UCSD-AML1 (cell line): ENCODE measurements around the gene RECQL5.
A peak's percentile ranks its signal among the peaks of the same experiment; 100 is the strongest.

Source experiments
- DNase-seq: peaks from one replicate; lab custom pipeline; 2025; ENCODE audit not compliant: unreplicated experiment; lab: John Stamatoyannopoulos, UW

Gene RECQL5

DNA sequence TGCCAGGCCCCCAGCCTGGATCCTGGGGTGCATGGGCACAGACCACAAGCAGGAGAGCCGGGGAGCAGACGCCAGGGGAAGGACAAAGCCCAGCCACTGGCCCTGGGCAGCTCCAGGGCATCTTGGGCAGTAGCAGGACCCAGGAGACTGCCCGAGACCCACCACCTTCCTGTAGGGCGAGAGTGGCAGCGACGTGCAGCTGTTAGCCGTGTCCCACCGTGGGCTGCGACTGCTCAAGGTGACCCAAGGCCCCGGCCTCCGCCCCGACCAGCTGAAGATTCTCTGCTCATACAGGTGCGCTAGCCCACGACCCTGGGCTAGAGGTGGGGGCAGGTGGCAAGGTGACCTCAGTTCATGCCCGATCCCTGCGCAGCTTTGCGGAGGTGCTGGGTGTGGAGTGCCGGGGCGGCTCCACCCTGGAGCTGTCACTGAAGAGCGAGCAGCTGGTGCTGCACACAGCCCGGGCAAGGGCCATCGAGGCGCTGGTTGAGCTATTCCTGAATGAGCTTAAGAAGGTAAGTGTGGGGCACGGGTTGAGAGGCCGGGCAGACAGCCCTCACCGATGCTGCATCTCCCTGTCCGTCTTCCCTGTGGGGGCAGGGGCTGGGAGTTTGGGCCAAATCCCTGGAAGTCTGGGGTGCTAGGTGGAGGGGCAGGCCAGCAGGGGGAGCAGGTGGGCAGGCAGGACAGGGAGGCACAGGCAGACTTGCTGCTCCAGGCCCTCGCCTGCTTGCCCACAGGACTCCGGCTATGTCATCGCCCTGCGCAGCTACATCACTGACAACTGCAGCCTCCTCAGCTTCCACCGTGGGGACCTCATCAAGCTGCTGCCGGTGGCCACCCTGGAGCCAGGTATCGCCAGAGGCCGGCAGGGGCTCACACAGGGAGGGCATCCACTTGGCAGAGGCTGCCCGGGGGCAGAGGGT lies 47.2 kb downstream of the RECQL5 start:
- peak; percentile 29 for DNase-seq

DNA sequence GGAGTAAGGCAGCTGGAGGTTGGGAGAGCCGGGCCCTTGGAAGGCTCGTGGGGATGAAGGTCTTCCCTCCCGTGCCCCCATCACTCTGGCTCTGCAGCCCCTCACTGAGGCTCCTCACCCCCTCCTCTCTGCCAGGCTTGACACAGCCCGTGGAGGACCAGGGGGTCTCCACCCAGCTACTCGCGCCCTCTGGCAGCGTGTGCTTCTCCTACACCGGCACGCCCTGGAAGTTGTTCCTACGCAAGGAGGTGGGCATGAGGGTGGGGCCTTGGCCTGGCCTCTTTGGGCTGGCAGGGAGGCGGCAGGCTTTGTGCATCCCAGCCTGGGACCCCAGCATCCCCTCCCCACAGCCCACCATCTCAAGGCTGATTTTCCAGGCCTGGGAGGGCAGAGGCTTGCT lies 49.3 kb downstream of the RECQL5 start:
- DNase-seq: no peak

DNA sequence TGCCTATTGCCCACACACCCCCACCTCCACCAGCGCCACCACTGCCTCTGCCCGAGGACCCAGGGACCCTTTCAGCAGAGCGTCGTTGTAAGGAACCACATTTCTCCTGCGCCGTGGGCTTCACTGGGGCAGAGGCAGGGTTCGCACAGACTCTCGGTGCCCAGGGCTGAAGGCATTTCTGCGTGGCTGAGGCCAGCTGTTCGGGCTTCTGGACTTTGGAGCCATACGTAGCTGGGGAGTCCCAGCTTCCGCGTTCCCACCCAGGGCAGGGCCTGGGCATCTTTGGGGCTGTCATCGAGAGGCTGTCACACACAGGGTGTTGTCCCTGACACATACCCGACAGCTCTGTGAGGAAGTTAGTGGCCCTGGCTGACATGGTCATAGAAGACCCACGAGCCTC lies 49.7 kb downstream of the RECQL5 start:
- no peak for DNase-seq

DNA sequence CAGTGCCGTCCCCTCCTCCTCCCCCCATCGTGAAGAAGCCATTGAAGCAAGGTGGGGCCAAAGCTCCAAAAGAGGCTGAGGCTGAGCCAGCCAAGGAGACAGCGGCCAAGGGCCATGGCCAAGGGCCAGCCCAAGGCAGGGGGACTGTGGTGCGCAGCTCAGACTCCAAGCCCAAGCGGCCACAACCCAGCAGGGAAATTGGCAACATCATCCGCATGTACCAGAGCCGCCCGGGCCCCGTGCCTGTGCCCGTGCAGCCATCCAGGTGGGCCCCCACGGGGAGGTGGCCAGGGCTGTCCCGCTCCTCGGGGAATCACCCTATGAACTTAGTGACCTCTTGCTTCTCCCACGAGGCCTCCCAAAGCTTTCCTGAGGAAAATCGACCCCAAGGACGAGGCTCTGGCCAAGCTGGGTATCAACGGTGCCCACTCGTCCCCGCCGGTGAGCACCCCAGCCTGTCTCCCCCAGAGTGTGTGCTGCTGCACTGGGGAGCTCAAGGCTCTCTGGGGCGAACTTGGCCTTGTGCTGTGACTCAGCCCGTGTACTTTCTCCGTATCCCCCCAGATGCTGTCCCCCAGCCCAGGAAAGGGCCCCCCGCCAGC lies 50.3 kb downstream of the RECQL5 start:
- DNase-seq: no peak

DNA sequence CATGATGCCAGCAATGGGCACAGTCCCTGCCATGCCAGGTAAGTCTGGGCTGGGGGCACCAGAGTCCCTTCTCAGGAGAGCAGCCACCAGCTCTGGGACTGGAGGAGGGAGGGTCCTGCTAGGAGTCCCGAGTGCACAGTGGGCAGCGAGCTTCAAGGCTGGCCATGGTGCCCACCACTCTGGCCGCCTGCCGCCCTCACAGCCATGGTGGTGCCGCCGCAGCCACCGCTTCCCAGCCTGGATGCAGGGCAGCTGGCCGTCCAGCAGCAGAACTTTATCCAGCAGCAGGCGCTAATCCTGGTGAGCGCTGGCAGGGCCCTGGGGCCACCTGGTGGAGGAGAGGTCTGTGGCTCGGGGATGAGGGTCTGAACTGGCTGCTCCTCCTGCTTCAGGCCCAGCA lies 51.7 kb downstream of the RECQL5 start:
- no peak for DNase-seq

DNA sequence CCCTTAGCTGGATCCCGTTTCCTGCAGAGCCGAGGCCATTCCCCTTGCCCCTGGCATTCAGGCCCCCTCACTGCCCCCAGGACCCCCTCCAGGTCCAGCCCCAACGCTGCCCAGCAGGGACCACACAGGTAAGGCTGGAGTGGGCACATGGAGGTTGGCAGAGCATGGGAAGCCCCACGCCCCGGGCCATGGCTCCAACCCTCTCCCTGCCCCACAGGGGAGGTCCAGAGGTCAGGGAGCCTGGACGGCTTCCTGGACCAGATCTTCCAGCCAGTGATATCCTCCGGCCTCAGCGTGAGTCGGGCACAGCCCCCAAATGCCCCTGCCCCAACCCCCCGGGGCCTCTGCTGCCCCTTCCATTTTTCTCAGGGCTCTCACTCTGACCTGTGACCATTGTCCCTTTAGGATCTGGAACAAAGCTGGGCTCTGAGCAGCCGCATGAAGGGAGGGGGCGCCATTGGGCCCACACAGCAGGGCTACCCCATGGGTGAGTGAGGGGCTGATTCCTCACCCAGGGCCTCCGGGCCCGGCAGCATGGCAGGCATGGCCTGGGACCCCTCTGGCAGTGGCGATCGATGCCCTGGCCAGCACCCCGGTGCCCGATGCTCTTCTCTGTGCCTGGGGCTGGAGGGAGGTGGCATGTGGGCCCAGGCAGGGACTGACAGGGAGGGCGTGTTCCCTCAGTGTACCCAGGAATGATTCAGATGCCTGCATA lies 52.2 kb downstream of the RECQL5 start:
- DNase-seq: no peak

DNA sequence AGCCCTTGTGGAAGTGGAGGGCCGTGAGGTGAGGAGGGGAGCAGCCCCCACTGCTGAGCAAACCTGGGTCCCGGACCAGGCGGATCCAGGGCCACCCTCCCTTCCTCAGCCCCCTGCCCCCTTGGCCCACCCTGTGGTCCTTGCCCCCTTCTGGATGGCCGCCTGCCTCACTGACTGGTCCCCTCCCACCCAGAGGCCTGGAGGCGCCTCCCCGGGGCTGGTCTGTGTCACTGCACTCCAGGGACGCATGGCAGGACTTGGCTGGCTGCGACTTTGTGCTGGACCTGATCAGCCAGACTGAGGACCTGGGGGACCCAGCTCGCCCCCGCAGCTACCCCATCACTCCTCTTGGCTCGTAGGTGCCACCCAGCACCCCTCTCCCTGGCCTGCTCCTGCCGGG lies 52.9 kb downstream of the RECQL5 start:
- no peak for DNase-seq

DNA sequence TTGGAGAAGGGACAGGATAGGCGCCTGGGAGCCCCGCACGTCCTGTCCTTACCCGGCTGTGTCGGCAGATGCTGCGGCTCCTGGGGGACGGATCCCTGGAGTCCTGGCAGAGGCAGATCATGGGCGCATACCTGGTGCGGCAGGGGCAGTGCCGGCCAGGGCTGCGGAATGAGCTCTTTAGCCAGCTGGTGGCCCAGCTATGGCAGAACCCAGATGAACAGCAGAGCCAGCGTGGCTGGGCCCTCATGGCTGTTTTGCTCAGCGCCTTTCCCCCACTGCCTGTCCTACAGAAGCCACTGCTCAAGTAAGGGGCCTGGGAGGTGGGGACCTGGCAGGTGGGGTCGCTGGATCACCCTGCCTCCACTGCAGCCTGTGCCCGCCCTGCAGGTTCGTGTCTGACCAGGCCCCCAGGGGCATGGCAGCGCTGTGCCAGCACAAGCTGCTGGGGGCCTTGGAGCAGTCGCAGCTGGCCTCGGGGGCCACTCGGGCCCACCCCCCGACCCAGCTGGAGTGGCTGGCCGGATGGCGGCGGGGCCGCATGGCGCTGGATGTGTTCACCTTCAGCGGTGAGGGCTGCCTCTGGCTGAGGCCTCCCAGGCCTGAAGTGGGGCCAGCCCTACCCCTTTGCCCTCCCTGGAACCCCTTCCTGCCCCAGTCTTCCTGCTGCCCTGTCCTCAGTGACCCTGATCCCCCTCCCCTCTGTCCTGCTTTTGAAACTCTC lies 53.9 kb downstream of the RECQL5 start:
- no peak for DNase-seq

DNA sequence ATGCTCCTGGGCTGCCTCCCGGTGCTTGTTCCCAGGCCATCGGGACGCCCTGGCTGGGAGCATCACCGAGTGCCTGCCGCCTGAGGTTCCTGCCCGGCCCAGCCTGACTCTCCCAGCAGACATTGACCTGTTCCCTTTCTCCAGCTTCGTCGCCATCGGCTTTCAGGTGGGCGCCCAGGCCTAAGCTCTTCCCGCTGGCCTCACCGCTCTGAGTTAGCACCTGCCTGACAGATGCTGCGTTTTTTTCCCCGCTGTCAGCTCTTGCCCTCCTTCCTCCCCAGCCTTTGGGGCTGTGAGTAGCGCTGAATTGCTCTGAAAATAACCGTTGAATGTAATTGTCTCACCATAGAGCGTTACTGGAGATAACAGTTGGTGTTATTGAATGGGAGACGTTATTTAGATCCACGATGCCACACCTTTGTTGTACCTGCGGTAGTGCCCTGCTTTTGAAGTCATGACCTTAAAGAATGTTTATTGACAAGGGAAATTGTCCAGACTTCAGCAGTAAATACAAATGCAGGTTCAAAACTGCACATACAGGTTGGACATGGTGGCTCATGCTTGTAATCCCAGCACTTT lies 55.0 kb downstream of the RECQL5 start:
- DNase-seq: no peak

DNA sequence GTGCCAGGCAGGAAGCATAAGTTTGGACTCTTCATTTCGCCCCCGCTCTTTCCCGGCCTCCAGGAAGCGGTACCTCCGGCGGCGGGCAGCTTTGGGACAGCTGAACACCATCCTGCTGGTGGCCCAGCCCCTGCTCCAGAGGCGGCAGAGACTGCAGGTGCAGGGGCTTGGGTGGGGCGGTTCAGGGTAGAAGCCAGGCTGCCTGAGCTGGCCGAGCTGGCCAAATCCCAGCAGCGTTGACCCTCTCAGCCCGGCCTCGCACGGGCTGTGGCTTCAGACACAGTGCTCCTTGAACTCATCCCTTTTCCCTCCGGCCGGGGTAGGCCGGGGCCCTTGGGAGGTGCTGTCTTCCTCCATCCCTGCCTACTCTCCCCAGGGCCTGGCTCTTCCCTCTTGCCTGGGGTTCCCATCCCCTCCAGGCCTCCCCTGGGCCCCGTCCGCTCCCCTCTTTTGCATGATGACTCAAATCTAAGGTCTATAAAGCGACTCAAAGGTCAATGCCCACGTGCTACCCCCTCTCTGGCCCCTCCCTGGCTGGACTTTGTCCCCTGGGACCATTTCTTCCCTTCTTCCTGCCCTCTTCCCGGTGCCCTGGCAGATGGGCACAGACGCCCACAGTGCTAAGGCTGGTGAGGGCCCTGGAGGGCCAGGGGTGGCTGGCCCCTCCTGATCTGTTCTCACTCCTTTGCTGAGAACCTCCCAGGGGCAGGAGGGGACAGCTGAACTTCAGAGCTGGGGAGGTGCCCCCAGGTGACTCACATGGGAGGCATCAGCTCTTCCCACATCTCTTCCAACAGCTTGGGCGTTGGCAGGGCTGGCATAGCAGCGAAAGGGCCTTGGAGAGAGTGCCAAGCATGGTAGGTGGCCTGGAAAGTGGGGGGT lies 56.6 kb downstream of the RECQL5 start:
- DNase-seq: no peak

DNA sequence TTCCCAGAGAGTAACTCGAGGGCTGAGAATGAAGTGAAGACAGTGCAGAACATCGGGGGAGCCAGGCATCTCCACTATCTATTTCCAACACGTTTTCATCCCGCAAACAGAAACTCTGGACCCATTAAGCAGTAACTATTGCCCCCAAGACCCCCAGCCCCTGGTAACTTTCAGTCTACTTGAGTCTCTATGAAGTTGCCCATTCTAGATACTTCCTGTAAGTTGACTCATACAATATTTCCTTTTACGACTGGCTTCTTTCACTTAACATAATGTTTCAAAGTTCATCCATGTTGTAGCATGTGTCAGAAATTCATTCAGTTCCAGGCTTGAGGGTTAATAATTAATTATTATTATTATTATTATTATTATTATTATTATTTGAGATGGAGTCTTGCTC lies 59.9 kb downstream of the RECQL5 start:
- DNase-seq: no peak

DNA sequence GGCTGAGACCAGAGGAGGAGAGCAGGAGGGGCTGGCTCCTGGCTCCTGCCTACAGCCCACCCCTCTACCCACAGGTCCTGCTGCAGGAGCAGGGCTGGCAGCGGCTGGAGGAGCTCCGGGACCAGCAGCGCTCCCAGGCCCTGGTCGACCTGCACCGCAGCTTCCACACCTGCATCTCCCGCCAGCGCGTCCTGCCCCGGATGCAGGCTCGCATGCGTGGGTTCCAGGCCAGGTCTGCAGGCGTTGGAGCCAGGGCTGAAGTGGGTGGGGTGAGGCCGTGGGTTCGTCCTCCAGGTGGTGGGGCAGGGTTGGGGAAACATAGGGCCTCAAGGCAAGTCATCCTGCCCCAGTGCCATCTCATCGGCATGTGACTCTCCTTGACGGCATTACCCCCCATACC lies 61.2 kb downstream of the RECQL5 start:
- DNase-seq: no peak

DNA sequence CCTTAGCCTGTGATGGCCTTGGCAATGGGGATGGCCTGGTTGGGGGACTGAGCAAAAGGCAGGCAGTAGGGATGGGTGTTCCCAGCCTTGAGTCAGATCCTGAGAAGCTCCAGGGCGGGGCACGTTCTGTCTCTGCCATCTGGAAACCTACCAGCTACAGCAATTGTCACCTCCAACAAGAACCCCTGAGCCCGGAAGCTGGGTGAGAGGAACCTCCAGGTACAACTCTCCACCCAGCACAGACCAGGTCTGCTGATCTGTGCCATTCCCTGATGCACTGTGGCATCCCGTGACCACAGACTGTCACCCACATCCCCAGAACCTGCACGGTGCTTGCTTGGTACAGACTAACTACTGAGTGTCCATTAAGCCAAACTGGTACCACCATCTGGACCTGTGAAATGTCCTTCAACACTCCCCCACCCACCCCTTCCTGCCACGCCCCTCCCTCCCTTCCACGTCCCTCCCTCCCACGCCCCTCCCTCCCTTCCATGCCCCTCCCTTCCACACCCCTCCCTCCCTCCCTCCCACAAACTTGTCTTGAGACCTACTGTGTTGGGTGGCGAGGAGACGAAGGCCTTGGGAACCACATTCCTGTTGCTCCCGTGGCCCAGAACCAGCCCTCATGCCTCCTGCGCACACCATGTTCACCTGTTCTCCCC lies 62.8 kb downstream of the RECQL5 start:
- DNase-seq: no peak

DNA sequence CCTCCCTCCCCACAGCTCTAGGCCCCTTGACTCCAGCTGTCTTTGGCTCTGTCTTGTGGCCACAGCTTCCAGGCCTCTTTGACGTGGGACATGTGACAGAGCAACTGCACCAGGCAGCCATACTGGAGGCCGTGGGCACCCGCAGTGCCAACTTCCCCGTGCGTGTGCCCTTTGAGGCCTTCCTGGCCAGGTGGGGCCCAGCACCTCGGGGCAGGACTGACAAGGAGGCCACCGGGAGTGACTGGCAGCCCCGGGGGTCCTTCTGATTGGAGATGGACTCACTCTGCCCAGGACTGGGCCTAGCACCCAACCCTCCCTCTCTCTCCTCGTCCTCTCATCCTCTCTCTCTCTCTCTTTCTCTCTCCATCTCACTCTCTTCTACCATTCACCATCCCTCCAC lies 63.8 kb downstream of the RECQL5 start:
- DNase-seq: no peak

DNA sequence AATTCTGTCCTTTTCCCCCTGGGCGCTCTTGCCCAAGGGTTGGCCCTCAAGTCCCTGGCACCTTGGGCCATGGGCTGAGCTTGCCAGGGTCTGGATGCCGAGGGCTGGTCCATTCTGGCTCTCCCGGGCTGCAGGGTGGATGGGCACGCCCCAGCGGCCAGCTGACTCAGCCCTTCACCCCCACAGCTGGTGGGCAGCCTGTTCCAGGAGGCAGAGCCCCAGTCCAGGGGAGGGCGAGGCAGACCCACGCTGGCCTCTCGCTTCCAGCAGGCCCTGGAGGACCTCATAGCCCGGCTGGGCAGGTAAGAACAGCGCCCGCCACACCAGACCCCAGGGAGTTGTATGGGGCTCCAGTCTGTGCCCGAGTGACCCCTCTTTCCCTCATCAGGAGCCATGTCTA lies 64.3 kb downstream of the RECQL5 start:
- no peak for DNase-seq

DNA sequence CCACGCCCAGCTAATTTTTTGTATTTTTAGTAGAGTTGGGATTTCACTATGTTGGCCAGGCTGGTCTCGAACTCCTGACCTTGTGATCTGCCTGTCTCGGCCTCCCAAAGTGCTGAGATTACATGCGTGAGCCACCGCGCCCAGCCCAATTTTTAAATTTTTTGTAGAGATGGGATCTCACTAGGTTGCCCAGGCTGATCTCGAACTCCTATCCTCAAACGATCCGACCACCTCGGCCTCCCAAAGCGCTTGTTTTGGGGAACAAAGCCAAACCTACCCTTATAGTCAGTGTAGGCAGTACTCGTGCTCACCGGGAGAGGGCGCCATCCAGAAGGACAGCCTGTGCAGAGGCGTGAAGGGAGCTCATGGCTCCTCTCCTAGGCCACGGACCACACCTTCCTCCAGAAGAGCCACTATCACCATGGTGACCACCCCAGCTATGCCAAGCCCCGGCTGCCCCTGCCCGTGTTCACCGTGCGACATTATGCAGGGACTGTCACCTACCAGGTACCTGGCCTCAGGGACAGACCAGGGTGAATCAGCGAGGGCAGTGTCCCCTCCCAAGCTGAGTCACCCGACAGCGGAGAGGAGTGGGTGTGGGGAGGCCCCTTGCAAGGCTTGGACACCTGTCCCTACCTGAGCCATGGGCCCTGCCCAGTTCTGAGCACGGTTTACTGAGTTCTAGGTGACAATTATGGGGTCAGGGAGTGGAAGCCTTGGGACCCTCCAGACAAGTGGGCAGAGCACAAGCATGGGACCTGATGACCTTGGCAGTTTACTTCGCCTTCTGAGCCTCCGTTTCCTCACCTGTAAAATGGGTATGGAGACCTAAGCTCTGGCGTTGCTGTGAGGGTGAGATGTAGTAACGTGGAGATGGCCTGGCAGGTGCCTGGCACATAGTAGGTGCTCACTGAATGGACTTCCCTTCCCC lies 65.6 kb downstream of the RECQL5 start:
- DNase-seq: peak; percentile 66

DNA sequence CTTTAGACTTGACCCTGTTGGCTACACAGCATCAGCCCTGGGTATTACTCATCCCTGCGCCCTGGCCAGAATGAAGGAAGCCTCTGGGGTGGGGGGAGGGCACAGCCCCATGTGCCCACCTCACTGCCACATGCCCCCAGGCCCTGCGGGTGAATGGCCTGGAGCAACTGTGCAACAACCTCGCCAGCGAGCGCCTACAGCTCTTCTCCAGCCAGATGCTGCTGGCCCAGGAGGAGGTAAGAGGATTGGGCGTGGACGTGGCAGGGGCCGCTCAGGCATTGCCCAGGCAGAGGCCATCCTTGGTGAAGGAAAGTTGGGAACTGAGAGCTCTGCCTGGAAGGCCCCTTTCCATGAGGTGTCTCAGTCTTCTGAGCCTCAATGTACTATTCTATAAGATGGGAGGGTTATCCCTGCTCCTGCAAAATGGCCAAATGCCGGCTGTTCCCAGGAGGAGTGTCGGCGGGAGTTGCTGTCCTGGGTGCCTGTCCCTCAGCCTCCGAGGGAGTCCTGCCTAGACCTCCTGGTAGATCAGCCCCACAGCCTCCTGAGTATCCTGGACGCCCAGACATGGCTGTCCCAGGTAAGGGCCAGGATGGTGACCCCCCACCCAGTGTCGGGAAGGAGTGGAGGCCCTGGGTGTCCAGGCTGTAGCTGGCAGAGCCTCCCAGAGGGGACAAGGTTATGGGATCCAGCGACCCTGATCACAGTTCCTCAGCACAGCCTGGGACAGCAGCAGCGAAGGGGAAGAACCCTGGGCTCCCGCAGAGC lies 70.5 kb downstream of the RECQL5 start:
- DNase-seq: no peak

DNA sequence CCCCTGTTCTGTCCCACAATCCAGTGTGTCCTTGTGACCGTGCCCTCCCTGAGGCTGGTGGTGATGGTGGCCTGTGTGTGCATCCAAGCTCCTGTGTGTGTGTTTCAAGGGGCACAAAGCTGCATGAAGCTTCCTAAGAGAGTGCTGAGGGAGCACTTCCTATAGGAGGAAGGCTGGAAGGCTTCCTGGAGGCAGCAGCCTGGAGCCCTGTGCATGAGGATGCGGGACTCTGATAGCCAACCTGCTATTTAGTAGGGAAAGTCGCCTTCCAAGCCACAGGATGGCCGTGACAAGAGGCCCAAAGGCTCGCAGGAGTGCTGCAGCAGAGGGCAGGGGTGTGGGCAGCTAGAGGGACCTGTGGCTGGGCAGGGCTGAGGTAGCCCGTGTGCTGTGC lies 71.0 kb downstream of the RECQL5 start:
- no peak for DNase-seq
